SU-DHL-6 (cell line): ENCODE measurements around the gene THSD4.

ENCODE experiments used
- H2AFZ ChIP-seq: fragments of 200-600 bp; sonication (generic); 2 replicates; pipeline ENCODE4 v1.6.1; 2014; ENCODE audit warnings: low read depth, mild to moderate bottlenecking, moderate library complexity, mixed read lengths, antibody characterized with exemption, low read length; ENCODE audit not compliant: severe bottlenecking
- H3F3A ChIP-seq: fragments of 200-600 bp; shearing (Covaris generic); 2 replicates; pipeline ENCODE4 v1.6.0; 2016; ENCODE audit warnings: antibody characterized with exemption, mild to moderate bottlenecking; ENCODE audit not compliant: insufficient read depth
- H3K27ac ChIP-seq: fragments of 200-600 bp; sonication (generic); 2 replicates; pipeline ENCODE4 v1.5.1; 2016; ENCODE audit warnings: low read depth, mild to moderate bottlenecking, low read length, moderate library complexity, mixed read lengths
- H3K27me3 ChIP-seq: fragments of 200-600 bp; sonication (generic), shearing (Covaris generic); 2 replicates; pipeline ENCODE4 v1.6.0; 2014; ENCODE audit warnings: mild to moderate bottlenecking, low read length
- H3K36me3 ChIP-seq: fragments of 200-600 bp; sonication (generic); 2 replicates; pipeline ENCODE4 v1.6.1; 2014; ENCODE audit warnings: mild to moderate bottlenecking, low read length, mixed read lengths
- H3K4me2 ChIP-seq: fragments of 300-600, 200-600 bp; shearing (Covaris generic), sonication (generic); 2 replicates; pipeline ENCODE4 v1.6.0; 2014; ENCODE audit warnings: low read length, low read depth, mild to moderate bottlenecking; ENCODE audit not compliant: poor library complexity, severe bottlenecking
- H3K4me3 ChIP-seq: fragments of 200-600 bp; sonication (generic); 2 replicates; pipeline ENCODE4 v1.5.1; 2014; ENCODE audit warnings: antibody characterized with exemption, low read length, mild to moderate bottlenecking, mixed read lengths; ENCODE audit not compliant: insufficient read depth, poor library complexity, severe bottlenecking
- H3K79me2 ChIP-seq: fragments of 200-600 bp; sonication (generic); 2 replicates; pipeline ENCODE4 v1.6.1; 2014; ENCODE audit warnings: mild to moderate bottlenecking, low read length, moderate library complexity; ENCODE audit not compliant: insufficient read depth
- H3K9ac ChIP-seq: fragments of 200-600 bp; sonication (generic); 2 replicates; pipeline ENCODE4 v1.7.0; 2014; ENCODE audit warnings: mild to moderate bottlenecking, low read length
- H3K9me2 ChIP-seq: fragments of 200-600 bp; sonication (generic); replicated peaks from 2 replicates; pipeline ENCODE4 v1.6.1; 2014; ENCODE audit warnings: low read length; ENCODE audit not compliant: insufficient read depth
- H3K9me3 ChIP-seq: fragments of 200-600 bp; sonication (generic); 2 replicates; pipeline ENCODE4 v1.6.1; 2014; ENCODE audit warnings: low read length, mixed read lengths; ENCODE audit not compliant: insufficient read depth
- H4K20me1 ChIP-seq: fragments of 200-600 bp; sonication (generic); 2 replicates; pipeline ENCODE4 v1.6.1; 2014; ENCODE audit warnings: low read depth, mild to moderate bottlenecking, antibody characterized with exemption, low read length, moderate library complexity, mixed read lengths
- CTCF ChIP-seq: fragments of 200-600 bp; sonication (generic); IDR thresholded peaks from one replicate; pipeline ENCODE4 v1.5.1; 2017; ENCODE audit warnings: antibody characterized with exemption, mild to moderate bottlenecking, low read length, moderate library complexity; ENCODE audit not compliant: insufficient read depth, poor library complexity, severe bottlenecking
- EZH2phosphoT487 ChIP-seq: fragments of 200-600 bp; sonication (generic), shearing (Covaris generic); conservative IDR thresholded peaks from 2 replicates; pipeline ENCODE4 v1.6.1; 2018; ENCODE audit warnings: mild to moderate bottlenecking, antibody characterized with exemption, low read length, moderate library complexity, mixed read lengths

The THSD4 gene

GRCh38 chr15:71463156-71463665 is 347.9 kb downstream of the THSD4 start:
- Histone ChIP-seq H3K4me3 (no peak overlapping the region), H4K20me1 (no peaks in the 10 kb centered on the region), H3K9ac (no peak overlapping the region), H3K27me3 (no peaks in the 10 kb centered on the region), H3K36me3 (no peaks in the 10 kb centered on the region), H3F3A (no peaks in the 10 kb centered on the region), H3K9me2 (no peaks in the 10 kb centered on the region), H3K9me3 (no peaks in the 10 kb centered on the region), H3K4me2 (no peak overlapping the region), H3K79me2 (no peaks in the 10 kb centered on the region), H3K27ac (no peak overlapping the region), H2AFZ (no peak overlapping the region)
- TF ChIP-seq CTCF (no peak), EZH2phosphoT487 (no peak)

GRCh38 chr15:71465131-71465955 is 350.1 kb downstream of the THSD4 start:
- H3F3A ChIP-seq: no peaks in the 10 kb centered on the region
- no peaks in the 10 kb centered on the region for H3K36me3 ChIP-seq
- no peaks in the 10 kb centered on the region for H3K9me2 ChIP-seq
- no peaks in the 10 kb centered on the region for H4K20me1 ChIP-seq
- H3K79me2 ChIP-seq: no peaks in the 10 kb centered on the region
- H2AFZ ChIP-seq: no peak overlapping the region
- no peaks in the 10 kb centered on the region for H3K9me3 ChIP-seq
- H3K4me3 ChIP-seq: no peak overlapping the region
- TF ChIP-seq EZH2phosphoT487 (no peak), CTCF (no peak)
- no peak overlapping the region for H3K4me2 ChIP-seq
- no peaks in the 10 kb centered on the region for H3K27me3 ChIP-seq
- no peak overlapping the region for H3K27ac ChIP-seq
- H3K9ac ChIP-seq: no peak overlapping the region

- Histone ChIP-seq H3K4me3 (no peak overlapping the region), H3F3A (no peaks in the 10 kb centered on the region), H3K36me3 (no peaks in the 10 kb centered on the region), H3K27ac (no peak overlapping the region), H2AFZ (no peak overlapping the region), H3K4me2 (no peak overlapping the region), H3K79me2 (no peaks in the 10 kb centered on the region), H3K27me3 (no peaks in the 10 kb centered on the region), H3K9ac (no peak overlapping the region), H4K20me1 (no peaks in the 10 kb centered on the region), H3K9me2 (no peaks in the 10 kb centered on the region), H3K9me3 (no peaks in the 10 kb centered on the region)
- TF ChIP-seq CTCF (no peak), EZH2phosphoT487 (no peak)
Measured at GRCh38 chr15:71468715-71469114, 353.4 kb downstream of the THSD4 start.
